WTC11 (cell line): ENCODE measurements around the gene EXOSC3. TPM values are rescaled to one million over a fixed set of nuclear protein-coding genes. Genes with fewer than 3 reads are reported as not detected.

Experiments
- ATAC-seq: fragments of 200-7000 bp; cut with Tn5 transposase; 2 replicates; pipeline ENCODE4 v1.10.0; 2021; ENCODE audit warnings: mild to moderate bottlenecking, moderate library complexity
- CTCF ChIA-PET: fragments of 300-600 bp; sonication (Branson Sonifier 250); formaldehyde crosslinking; loops from one replicate; lab custom pipeline; 2021; ENCODE audit warnings: antibody characterized with exemption; lab: Charles Lee
- POLR2A ChIA-PET: fragments of 350-600 bp; sonication (Branson Sonifier 250); formaldehyde crosslinking; loops from one replicate; lab custom pipeline; 2021; ENCODE audit warnings: antibody characterized with exemption; lab: Charles Lee
- DNase-seq: peaks from one replicate; pipeline ENCODE4 v3.0.0; 2021; ENCODE audit warnings: low spot score
- H3K27ac Mint-ChIP-seq: 2 replicates; pipeline ENCODE4 v1.8.0; 2021; ENCODE audit warnings: mixed read lengths
- H3K27me3 Mint-ChIP-seq: 2 replicates; pipeline ENCODE4 v1.8.0; 2021; ENCODE audit warnings: low read depth, mild to moderate bottlenecking, moderate library complexity, mixed read lengths
- H3K36me3 Mint-ChIP-seq: 2 replicates; pipeline ENCODE4 v1.8.0; 2021; ENCODE audit warnings: mixed read lengths
- H3K4me1 Mint-ChIP-seq: 2 replicates; pipeline ENCODE4 v1.8.0; 2022; ENCODE audit warnings: mixed read lengths
- H3K4me3 Mint-ChIP-seq: 2 replicates; pipeline ENCODE4 v1.8.0; 2021; ENCODE audit warnings: mild to moderate bottlenecking, moderate library complexity, mixed read lengths
- H3K9me3 Mint-ChIP-seq: 2 replicates; pipeline ENCODE4 v1.8.0; 2021; ENCODE audit warnings: mixed read lengths
- CBFB ChIP-seq: sonication (generic); formaldehyde crosslinking; IDR thresholded peaks from 2 replicates; pipeline ENCODE4 v1.8.1; 2022; ENCODE audit warnings: mild to moderate bottlenecking, low read depth, missing genetic modification reagents
- FOXJ3 ChIP-seq: sonication (generic); formaldehyde crosslinking; IDR thresholded peaks from 2 replicates; pipeline ENCODE4 v1.9.0; 2021; ENCODE audit warnings: missing genetic modification reagents, mild to moderate bottlenecking, borderline replicate concordance
- NFYB ChIP-seq: sonication (generic); formaldehyde crosslinking; conservative IDR thresholded peaks from 2 replicates; pipeline ENCODE4 v1.8.0; 2022; ENCODE audit warnings: low read depth, missing genetic modification reagents
- PRRX2 ChIP-seq: fragments of 250-450 bp; sonication (Bioruptor Pico); IDR thresholded peaks from 2 replicates; pipeline ENCODE4 v1.8.0; 2021; ENCODE audit warnings: mild to moderate bottlenecking
- SOX15 ChIP-seq: fragments of 250-450 bp; sonication (Bioruptor Pico); IDR thresholded peaks from 2 replicates; pipeline ENCODE4 v1.9.0; 2021; ENCODE audit warnings: mild to moderate bottlenecking
- ZNF263 ChIP-seq: sonication (generic); formaldehyde crosslinking; IDR thresholded peaks from 2 replicates; pipeline ENCODE4 v1.8.1; 2022; ENCODE audit warnings: low read depth, mild to moderate bottlenecking, moderate library complexity, missing genetic modification reagents
- ZNF396 ChIP-seq: fragments of 250-450 bp; sonication (Bioruptor Pico); IDR thresholded peaks from 2 replicates; pipeline ENCODE4 v1.8.0; 2021; ENCODE audit warnings: mild to moderate bottlenecking, moderate library complexity, borderline replicate concordance
- ZNF416 ChIP-seq: fragments of 250-450 bp; sonication (Bioruptor Pico); IDR thresholded peaks from 2 replicates; pipeline ENCODE4 v1.9.0; 2021; ENCODE audit warnings: mild to moderate bottlenecking, inconsistent platforms
- total RNA-seq: library from RNA; stranded (reverse); gene quantifications from 3 replicates; pipeline ENCODE4 v1.2.3, GENCODE V29; 2021
- TF ChIP-seq, protein P1 (sequence below): fragments of 250-450 bp; sonication (Bioruptor Pico); conservative IDR thresholded peaks from 2 replicates; pipeline ENCODE4 v1.9.0; 2021; ENCODE audit warnings: mild to moderate bottlenecking
- TF ChIP-seq, protein P2 (sequence below): sonication (generic); formaldehyde crosslinking; IDR thresholded peaks from 2 replicates; pipeline ENCODE4 v1.8.0; 2022; ENCODE audit warnings: mild to moderate bottlenecking, missing genetic modification reagents
- TF ChIP-seq, protein P3 (sequence below): sonication (generic); formaldehyde crosslinking; IDR thresholded peaks from 2 replicates; pipeline ENCODE4 v1.8.1; 2023; ENCODE audit warnings: mild to moderate bottlenecking, missing genetic modification reagents
- TF ChIP-seq, protein P4 (sequence below): sonication (generic); formaldehyde crosslinking; conservative IDR thresholded peaks from 2 replicates; pipeline ENCODE4 v1.8.1; 2022; ENCODE audit warnings: mild to moderate bottlenecking, missing genetic modification reagents
- TF ChIP-seq, protein P5 (sequence below): sonication (generic); formaldehyde crosslinking; IDR thresholded peaks from 2 replicates; pipeline ENCODE4 v1.8.1; 2023; ENCODE audit warnings: mild to moderate bottlenecking, missing genetic modification reagents, moderate library complexity
- TF ChIP-seq, protein P6 (sequence below): sonication (generic); formaldehyde crosslinking; IDR thresholded peaks from 2 replicates; pipeline ENCODE4 v1.8.1; 2022; ENCODE audit warnings: missing genetic modification reagents, borderline replicate concordance
- TF ChIP-seq, protein P7 (sequence below): sonication (generic); formaldehyde crosslinking; IDR thresholded peaks from 2 replicates; pipeline ENCODE4 v1.8.0; 2023; ENCODE audit warnings: missing genetic modification reagents, mild to moderate bottlenecking, borderline replicate concordance
- TF ChIP-seq, protein P8 (sequence below): sonication (generic); formaldehyde crosslinking; IDR thresholded peaks from 2 replicates; pipeline ENCODE4 v1.8.1; 2022; ENCODE audit warnings: mild to moderate bottlenecking, missing genetic modification reagents, moderate library complexity, borderline replicate concordance
- TF ChIP-seq, protein P9 (sequence below): sonication (generic); formaldehyde crosslinking; IDR thresholded peaks from 2 replicates; pipeline ENCODE4 v1.8.1; 2023; ENCODE audit warnings: mild to moderate bottlenecking, moderate library complexity, missing genetic modification reagents

EXOSC3 gene
- total RNA-seq, 1 experiment from 2014 or later: 73.8 TPM

DNA sequence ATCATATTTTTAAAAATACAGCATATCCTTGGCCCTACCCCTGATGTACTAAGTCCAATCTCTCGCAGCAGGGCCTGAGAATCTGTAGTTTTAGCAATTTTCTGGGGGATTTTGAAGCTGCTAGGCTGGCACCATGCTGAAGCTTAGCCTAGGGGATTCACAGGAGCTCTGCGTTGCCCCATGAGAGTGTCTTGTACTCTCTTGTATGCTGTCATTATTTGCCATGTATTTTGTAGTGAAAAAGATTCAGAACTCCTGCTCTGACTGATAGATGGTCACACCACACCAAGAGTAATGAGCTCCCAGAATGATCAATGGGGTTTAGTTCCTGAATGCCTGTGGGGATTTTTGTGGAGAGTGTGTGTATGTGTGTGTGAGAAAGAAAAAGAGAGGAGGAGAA is 51.9 kb downstream of the EXOSC3 start:
- DNase-seq (no peak), ATAC-seq (no peak)
- H3K27ac Mint-ChIP-seq: no peak overlapping the region
- H3K36me3 Mint-ChIP-seq: no peaks in the 10 kb centered on the region
- no peaks in the 10 kb centered on the region for H3K9me3 Mint-ChIP-seq
- no peaks in the 10 kb centered on the region; the same call in 1 of the 2 replicates for H3K27me3 Mint-ChIP-seq
- TF ChIP-seq, protein P1, sequence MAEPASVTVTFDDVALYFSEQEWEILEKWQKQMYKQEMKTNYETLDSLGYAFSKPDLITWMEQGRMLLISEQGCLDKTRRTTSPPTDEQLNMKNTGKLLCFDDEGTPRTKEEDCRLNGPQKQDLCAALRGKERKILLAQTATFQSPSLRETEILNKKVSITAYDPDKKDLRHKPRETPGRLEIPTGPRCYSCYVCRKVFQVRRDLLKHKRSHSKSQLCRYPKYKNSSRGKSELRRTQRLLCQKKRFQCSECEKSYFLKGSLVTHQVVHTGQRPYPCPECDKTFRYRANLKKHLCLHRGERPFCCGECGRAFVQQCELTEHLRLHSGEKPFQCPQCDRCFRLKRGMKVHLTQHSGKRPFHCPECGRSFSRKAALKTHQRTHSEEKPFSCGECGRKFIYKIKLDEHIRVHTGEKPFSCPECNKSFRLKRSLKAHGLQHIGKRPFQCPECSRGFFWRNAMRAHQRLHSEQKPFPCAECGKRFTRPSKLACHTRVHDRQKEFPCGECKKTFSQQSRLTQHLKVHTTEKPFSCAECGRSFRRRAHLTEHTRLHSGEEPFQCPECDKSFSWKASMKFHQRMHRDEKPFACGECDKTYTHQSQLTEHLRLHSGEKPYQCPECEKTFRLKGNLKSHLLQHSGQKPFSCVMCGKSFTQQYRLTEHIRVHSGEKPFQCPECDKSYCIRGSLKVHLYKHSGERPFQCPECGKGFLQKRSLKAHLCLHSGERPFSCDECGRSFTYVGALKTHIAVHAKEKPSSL (CRISPR knock-in tag): no peak
- no peak for TF ChIP-seq ZNF416 (CRISPR knock-in tag)
- TF ChIP-seq FOXJ3 (CRISPR knock-in tag): no peak
- TF ChIP-seq PRRX2 (CRISPR knock-in tag): no peak
- TF ChIP-seq, protein P2, sequence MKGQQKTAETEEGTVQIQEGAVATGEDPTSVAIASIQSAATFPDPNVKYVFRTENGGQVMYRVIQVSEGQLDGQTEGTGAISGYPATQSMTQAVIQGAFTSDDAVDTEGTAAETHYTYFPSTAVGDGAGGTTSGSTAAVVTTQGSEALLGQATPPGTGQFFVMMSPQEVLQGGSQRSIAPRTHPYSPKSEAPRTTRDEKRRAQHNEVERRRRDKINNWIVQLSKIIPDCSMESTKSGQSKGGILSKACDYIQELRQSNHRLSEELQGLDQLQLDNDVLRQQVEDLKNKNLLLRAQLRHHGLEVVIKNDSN (CRISPR knock-in tag): no peak
- TF ChIP-seq ZNF396 (CRISPR knock-in tag): no peak
- TF ChIP-seq, protein P3, sequence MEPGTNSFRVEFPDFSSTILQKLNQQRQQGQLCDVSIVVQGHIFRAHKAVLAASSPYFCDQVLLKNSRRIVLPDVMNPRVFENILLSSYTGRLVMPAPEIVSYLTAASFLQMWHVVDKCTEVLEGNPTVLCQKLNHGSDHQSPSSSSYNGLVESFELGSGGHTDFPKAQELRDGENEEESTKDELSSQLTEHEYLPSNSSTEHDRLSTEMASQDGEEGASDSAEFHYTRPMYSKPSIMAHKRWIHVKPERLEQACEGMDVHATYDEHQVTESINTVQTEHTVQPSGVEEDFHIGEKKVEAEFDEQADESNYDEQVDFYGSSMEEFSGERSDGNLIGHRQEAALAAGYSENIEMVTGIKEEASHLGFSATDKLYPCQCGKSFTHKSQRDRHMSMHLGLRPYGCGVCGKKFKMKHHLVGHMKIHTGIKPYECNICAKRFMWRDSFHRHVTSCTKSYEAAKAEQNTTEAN (CRISPR knock-in tag): no peak
- TF ChIP-seq, protein P4, sequence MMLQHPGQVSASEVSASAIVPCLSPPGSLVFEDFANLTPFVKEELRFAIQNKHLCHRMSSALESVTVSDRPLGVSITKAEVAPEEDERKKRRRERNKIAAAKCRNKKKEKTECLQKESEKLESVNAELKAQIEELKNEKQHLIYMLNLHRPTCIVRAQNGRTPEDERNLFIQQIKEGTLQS (CRISPR knock-in tag): no peak
- TF ChIP-seq NFYB (CRISPR knock-in tag): no peak
- peaks cover 9% of the 10 kb centered on the region for H3K4me1 Mint-ChIP-seq
- POLR2A ChIA-PET: no interaction called here
- CTCF ChIA-PET: no interaction called here
- no peak overlapping the region for H3K4me3 Mint-ChIP-seq

DNA sequence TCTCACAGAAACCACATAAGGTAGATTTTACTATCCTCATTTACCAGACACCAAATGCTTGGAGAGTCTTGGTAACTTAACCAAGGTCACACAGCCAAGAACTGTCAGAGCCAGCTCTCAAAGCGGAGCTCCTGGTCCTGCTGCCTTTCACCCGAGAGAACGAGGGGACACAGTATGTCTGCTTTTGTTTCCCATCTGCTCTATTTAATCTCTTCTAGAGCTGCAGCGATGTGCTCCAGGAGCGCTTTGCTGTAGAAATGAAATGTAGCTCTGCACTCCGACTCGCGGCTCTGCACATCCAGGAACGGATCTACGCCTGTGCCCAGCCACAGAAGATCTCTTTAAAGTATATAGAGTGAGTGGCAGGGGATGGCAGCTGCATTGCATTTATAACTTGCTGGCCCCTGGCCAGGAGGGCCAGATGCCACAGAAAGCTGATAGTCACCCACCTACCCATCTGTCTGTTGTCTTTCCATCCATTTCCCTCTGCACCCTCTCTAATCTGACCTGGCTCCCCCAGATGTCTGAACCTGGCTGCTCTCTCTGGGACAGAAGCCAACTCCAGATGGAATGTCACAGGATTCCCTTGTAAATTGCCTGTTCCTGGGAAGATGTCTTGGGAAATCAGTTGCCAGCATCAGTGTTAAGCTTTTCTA is 52.6 kb downstream of the EXOSC3 start:
- ATAC-seq (no peak), DNase-seq (no peak)
- Mint-ChIP-seq H3K36me3 (no peaks in the 10 kb centered on the region), H3K27me3 (no peaks in the 10 kb centered on the region; the same call in 1 of the 2 replicates), H3K4me3 (no peak overlapping the region), H3K9me3 (no peaks in the 10 kb centered on the region), H3K27ac (no peak overlapping the region), H3K4me1 (peaks cover 9% of the 10 kb centered on the region)
- POLR2A ChIA-PET: no interaction called here
- CTCF ChIA-PET: interaction anchor here (1.1 kb wide), 1 partner anchor 64 kb away, joined by 3 read pairs; no protein-coding TSS in a partner anchor
- TF ChIP-seq SOX15 (CRISPR knock-in tag): no peak
- TF ChIP-seq, protein P5, sequence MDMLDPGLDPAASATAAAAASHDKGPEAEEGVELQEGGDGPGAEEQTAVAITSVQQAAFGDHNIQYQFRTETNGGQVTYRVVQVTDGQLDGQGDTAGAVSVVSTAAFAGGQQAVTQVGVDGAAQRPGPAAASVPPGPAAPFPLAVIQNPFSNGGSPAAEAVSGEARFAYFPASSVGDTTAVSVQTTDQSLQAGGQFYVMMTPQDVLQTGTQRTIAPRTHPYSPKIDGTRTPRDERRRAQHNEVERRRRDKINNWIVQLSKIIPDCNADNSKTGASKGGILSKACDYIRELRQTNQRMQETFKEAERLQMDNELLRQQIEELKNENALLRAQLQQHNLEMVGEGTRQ: no peak
- TF ChIP-seq, protein P6, sequence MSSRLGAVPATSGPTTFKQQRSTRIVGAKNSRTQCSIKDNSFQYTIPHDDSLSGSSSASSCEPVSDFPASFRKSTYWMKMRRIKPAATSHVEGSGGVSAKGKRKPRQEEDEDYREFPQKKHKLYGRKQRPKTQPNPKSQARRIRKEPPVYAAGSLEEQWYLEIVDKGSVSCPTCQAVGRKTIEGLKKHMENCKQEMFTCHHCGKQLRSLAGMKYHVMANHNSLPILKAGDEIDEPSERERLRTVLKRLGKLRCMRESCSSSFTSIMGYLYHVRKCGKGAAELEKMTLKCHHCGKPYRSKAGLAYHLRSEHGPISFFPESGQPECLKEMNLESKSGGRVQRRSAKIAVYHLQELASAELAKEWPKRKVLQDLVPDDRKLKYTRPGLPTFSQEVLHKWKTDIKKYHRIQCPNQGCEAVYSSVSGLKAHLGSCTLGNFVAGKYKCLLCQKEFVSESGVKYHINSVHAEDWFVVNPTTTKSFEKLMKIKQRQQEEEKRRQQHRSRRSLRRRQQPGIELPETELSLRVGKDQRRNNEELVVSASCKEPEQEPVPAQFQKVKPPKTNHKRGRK (CRISPR knock-in tag): no peak
- TF ChIP-seq, protein P7, sequence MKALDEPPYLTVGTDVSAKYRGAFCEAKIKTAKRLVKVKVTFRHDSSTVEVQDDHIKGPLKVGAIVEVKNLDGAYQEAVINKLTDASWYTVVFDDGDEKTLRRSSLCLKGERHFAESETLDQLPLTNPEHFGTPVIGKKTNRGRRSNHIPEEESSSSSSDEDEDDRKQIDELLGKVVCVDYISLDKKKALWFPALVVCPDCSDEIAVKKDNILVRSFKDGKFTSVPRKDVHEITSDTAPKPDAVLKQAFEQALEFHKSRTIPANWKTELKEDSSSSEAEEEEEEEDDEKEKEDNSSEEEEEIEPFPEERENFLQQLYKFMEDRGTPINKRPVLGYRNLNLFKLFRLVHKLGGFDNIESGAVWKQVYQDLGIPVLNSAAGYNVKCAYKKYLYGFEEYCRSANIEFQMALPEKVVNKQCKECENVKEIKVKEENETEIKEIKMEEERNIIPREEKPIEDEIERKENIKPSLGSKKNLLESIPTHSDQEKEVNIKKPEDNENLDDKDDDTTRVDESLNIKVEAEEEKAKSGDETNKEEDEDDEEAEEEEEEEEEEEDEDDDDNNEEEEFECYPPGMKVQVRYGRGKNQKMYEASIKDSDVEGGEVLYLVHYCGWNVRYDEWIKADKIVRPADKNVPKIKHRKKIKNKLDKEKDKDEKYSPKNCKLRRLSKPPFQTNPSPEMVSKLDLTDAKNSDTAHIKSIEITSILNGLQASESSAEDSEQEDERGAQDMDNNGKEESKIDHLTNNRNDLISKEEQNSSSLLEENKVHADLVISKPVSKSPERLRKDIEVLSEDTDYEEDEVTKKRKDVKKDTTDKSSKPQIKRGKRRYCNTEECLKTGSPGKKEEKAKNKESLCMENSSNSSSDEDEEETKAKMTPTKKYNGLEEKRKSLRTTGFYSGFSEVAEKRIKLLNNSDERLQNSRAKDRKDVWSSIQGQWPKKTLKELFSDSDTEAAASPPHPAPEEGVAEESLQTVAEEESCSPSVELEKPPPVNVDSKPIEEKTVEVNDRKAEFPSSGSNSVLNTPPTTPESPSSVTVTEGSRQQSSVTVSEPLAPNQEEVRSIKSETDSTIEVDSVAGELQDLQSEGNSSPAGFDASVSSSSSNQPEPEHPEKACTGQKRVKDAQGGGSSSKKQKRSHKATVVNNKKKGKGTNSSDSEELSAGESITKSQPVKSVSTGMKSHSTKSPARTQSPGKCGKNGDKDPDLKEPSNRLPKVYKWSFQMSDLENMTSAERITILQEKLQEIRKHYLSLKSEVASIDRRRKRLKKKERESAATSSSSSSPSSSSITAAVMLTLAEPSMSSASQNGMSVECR (CRISPR knock-in tag): no peak
- no peak for TF ChIP-seq ZNF416 (CRISPR knock-in tag)
- TF ChIP-seq CBFB (CRISPR knock-in tag): no peak
- TF ChIP-seq, protein P8, sequence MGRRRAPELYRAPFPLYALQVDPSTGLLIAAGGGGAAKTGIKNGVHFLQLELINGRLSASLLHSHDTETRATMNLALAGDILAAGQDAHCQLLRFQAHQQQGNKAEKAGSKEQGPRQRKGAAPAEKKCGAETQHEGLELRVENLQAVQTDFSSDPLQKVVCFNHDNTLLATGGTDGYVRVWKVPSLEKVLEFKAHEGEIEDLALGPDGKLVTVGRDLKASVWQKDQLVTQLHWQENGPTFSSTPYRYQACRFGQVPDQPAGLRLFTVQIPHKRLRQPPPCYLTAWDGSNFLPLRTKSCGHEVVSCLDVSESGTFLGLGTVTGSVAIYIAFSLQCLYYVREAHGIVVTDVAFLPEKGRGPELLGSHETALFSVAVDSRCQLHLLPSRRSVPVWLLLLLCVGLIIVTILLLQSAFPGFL (CRISPR knock-in tag): no peak
- TF ChIP-seq, protein P9, sequence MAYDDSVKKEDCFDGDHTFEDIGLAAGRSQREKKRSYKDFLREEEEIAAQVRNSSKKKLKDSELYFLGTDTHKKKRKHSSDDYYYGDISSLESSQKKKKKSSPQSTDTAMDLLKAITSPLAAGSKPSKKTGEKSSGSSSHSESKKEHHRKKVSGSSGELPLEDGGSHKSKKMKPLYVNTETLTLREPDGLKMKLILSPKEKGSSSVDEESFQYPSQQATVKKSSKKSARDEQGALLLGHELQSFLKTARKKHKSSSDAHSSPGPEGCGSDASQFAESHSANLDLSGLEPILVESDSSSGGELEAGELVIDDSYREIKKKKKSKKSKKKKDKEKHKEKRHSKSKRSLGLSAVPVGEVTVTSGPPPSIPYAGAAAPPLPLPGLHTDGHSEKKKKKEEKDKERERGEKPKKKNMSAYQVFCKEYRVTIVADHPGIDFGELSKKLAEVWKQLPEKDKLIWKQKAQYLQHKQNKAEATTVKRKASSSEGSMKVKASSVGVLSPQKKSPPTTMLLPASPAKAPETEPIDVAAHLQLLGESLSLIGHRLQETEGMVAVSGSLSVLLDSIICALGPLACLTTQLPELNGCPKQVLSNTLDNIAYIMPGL (CRISPR knock-in tag): no peak
- no peak for TF ChIP-seq ZNF263 (CRISPR knock-in tag)
- TF ChIP-seq, protein P2 (CRISPR knock-in tag): no peak
